OCI-LY1 (cell line): ENCODE data around the gene USP17L5.
"Not testable (repeated sequence)": the region's sequence is repeated elsewhere in the genome, so short reads cannot be mapped to it uniquely, and the experiment has no call there.

Experiments
- CTCF ChIP-seq: fragments of 200-600 bp; sonication (generic), shearing (Covaris generic); IDR thresholded peaks from 2 replicates; pipeline ENCODE4 v1.5.1; 2017; ENCODE audit warnings: mild to moderate bottlenecking, antibody characterized with exemption, low read length, moderate library complexity, mixed read lengths
- EZH2 ChIP-seq: fragments of 200-600 bp; sonication (generic), shearing (Covaris generic); IDR thresholded peaks from 2 replicates; pipeline ENCODE4 v1.8.0; 2017; ENCODE audit warnings: borderline replicate concordance, mixed run types, mild to moderate bottlenecking, antibody characterized with exemption, low read length, moderate library complexity, mixed read lengths

- TF ChIP-seq CTCF, EZH2: not testable (repeated sequence)
Measured at GRCh38 chr4:9329611-9330010, 9.6 kb upstream of the USP17L5 start, which contains the start of gene USP17L25.
